HepG2 (cell line): ENCODE data around the gene SYNJ2. TPM values are rescaled to one million over a fixed set of nuclear protein-coding genes. Genes with fewer than 3 reads are reported as not detected.

Experiments
- AHDC1 ChIP-seq: sonication (generic); formaldehyde crosslinking; IDR thresholded peaks from 2 replicates; pipeline ENCODE4 v1.5.1; 2020; ENCODE audit warnings: mild to moderate bottlenecking, missing genetic modification reagents, borderline replicate concordance
- BCLAF1 ChIP-seq: fragments of 450-650 bp; IDR thresholded peaks from 2 replicates; pipeline ENCODE4 v1.6.1; 2017; ENCODE audit warnings: mild to moderate bottlenecking
- HOXD1 ChIP-seq: sonication (generic); formaldehyde crosslinking; IDR thresholded peaks from 2 replicates; pipeline ENCODE4 v1.5.0; 2020; ENCODE audit warnings: missing genetic modification reagents
- KDM2A ChIP-seq: sonication (generic); formaldehyde crosslinking; IDR thresholded peaks from 2 replicates; pipeline ENCODE4 v1.4.0; 2020; ENCODE audit warnings: low read depth, missing genetic modification reagents, borderline replicate concordance
- KLF13 ChIP-seq: sonication (generic); formaldehyde crosslinking; IDR thresholded peaks from 2 replicates; pipeline ENCODE4 v1.4.0; 2020; ENCODE audit warnings: mild to moderate bottlenecking, missing genetic modification reagents
- NR2F6 ChIP-seq, 2 experiments: IDR thresholded peaks; 2 replicates each; pipeline ENCODE4 v1.6.1; 2016; ENCODE audit warnings: antibody characterized with exemption in 1 of 2, mild to moderate bottlenecking in 1 of 2
- SMYD3 ChIP-seq: sonication (generic); formaldehyde crosslinking; IDR thresholded peaks from 2 replicates; pipeline ENCODE4 v1.8.1; 2023; ENCODE audit warnings: mild to moderate bottlenecking, missing genetic modification reagents
- THRA ChIP-seq: sonication (generic); formaldehyde crosslinking; IDR thresholded peaks from 2 replicates; pipeline ENCODE4 v1.4.0; 2020; ENCODE audit warnings: missing genetic modification reagents, borderline replicate concordance
- YEATS4 ChIP-seq: sonication (generic); formaldehyde crosslinking; IDR thresholded peaks from 2 replicates; pipeline ENCODE4 v1.4.0; 2020; ENCODE audit warnings: missing genetic modification reagents, borderline replicate concordance
- ZNF510 ChIP-seq: sonication (generic); formaldehyde crosslinking; IDR thresholded peaks from 2 replicates; pipeline ENCODE4 v1.4.0; 2020; ENCODE audit warnings: low read depth, mild to moderate bottlenecking, missing genetic modification reagents
- ZNF720 ChIP-seq: sonication (generic); formaldehyde crosslinking; IDR thresholded peaks from 2 replicates; pipeline ENCODE4 v1.4.0; 2020; ENCODE audit warnings: missing genetic modification reagents
- ZNF777 ChIP-seq: sonication (generic); formaldehyde crosslinking; IDR thresholded peaks from 2 replicates; pipeline ENCODE4 v1.4.0; 2020; ENCODE audit warnings: missing genetic modification reagents
- ZNF790 ChIP-seq: sonication (generic); formaldehyde crosslinking; IDR thresholded peaks from 2 replicates; pipeline ENCODE4 v1.8.0; 2022; ENCODE audit warnings: missing genetic modification reagents, mild to moderate bottlenecking, borderline replicate concordance
- polyA plus RNA-seq, 8 experiments: library from polyadenylated mRNA; depleted of rRNA in 3 of 8; stranded (reverse) in 7 of 8; unstranded in 1 of 8; fragments of >200 nt; fragmentation: Illumina TruSeq in 4 of 8; extraction: Trizol in 4 of 8; gene quantifications; 2 replicates each; pipeline versions ENCODE4 v1.2.1 to v1.2.3, GENCODE V29; 2011 to 2016; ENCODE audit warnings: low read depth in 4 of 8, missing spikeins in 1 of 8, mixed read lengths in 1 of 8; ENCODE audit not compliant: insufficient read depth in 1 of 8
- total RNA-seq, 5 experiments: library from RNA; depleted of rRNA; stranded (reverse); fragments of >200 nt; fragmentation: Illumina TruSeq; extraction: Trizol; gene quantifications; 2 replicates each; pipeline ENCODE4 v1.2.3, GENCODE V29; 2016; ENCODE audit warnings: low read depth in 1 of 5
- TF ChIP-seq, protein P1 (sequence below): sonication (generic); formaldehyde crosslinking; IDR thresholded peaks from 2 replicates; pipeline ENCODE4 v1.4.0; 2020; ENCODE audit warnings: missing genetic modification reagents, borderline replicate concordance

Gene SYNJ2
- total and polyA plus RNA-seq, 2 of the 13 experiments (the other 11 are each of a cell fraction or from before 2014, with no cell fraction given), result 39.1 to 57.6 TPM

DNA sequence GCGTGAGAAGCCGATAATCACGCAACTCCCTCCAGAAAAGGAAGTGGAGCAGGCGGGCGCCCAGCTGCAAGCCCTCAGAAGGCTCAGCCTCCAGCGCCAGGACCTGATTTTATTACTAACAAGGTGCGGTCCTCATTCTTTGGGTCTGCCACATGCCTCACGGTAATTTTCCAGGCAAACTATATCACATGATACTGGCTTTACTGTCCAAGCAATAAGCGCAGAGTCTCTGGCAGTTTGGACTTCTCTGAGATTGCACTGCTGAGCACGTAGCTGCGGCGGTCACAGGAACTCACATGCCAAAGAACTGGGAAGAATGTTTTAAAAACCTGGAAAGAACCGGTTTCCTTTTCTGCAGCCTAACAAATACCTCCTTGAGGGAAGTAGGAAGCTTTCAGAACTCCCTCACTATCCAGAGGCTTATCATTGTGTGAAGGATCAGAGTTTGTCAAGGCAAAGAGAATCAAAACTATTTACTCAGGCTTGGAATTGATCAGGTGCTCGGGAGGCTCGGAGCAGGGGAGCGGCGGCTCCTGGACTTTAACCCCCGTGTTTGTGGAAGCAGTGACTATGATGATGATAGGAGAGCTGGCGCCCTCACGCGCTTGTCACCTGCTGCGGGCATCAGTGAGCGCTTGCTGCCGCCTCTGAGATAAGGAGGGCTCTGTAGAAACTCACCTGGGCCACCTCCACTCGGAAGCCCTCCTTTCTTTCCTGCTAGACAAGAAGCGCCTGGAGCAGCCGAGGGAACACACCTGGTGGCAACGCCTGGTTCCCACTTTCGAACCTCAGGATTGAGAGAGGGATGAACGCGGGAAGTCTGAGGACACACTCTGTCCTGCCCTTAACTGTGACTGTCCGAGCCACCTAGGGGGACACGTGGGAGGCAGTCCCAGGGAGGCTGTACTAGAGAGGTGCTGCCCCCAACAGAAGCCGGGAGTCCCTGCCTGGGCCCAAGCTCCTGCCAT lies 27.2 kb upstream of the SYNJ2 start (continued):
- TF ChIP-seq, protein P1, sequence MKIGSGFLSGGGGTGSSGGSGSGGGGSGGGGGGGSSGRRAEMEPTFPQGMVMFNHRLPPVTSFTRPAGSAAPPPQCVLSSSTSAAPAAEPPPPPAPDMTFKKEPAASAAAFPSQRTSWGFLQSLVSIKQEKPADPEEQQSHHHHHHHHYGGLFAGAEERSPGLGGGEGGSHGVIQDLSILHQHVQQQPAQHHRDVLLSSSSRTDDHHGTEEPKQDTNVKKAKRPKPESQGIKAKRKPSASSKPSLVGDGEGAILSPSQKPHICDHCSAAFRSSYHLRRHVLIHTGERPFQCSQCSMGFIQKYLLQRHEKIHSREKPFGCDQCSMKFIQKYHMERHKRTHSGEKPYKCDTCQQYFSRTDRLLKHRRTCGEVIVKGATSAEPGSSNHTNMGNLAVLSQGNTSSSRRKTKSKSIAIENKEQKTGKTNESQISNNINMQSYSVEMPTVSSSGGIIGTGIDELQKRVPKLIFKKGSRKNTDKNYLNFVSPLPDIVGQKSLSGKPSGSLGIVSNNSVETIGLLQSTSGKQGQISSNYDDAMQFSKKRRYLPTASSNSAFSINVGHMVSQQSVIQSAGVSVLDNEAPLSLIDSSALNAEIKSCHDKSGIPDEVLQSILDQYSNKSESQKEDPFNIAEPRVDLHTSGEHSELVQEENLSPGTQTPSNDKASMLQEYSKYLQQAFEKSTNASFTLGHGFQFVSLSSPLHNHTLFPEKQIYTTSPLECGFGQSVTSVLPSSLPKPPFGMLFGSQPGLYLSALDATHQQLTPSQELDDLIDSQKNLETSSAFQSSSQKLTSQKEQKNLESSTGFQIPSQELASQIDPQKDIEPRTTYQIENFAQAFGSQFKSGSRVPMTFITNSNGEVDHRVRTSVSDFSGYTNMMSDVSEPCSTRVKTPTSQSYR (CRISPR knock-in tag), result no peak
- TF ChIP-seq HOXD1, result no peak
- peak; percentile 79; the same call in 1 of the 2 replicates for TF ChIP-seq YEATS4
- no peak for TF ChIP-seq ZNF720 (CRISPR knock-in tag)
- peak; percentile 88; the same call in 1 of the 2 replicates for TF ChIP-seq SMYD3 (CRISPR knock-in tag)
- TF ChIP-seq THRA, result peak; percentile 74; the same call in 1 of the 2 replicates
- TF ChIP-seq ZNF777 (CRISPR knock-in tag), result 0 out of 2 replicates have a peak, but pooled peaks have one; percentile 40
- TF ChIP-seq AHDC1 (CRISPR knock-in tag), result peak; percentile 88; the same call in 1 of the 2 replicates
- no peak for TF ChIP-seq BCLAF1
- TF ChIP-seq NR2F6 (IDR thresholded peaks at IDR 0.05), result no peak; the same call in 1 of the 2 replicates
- peak; percentile 59 for TF ChIP-seq NR2F6 (CRISPR knock-in tag; IDR thresholded peaks at IDR 0.05)
- TF ChIP-seq KLF13 (CRISPR knock-in tag), result no peak
- TF ChIP-seq KDM2A, result peak; percentile 87
- TF ChIP-seq ZNF510, result 0 out of 2 replicates have a peak, but pooled peaks have one; percentile 85
- 0 out of 2 replicates have a peak, but pooled peaks have one; percentile 63 for TF ChIP-seq ZNF790 (CRISPR knock-in tag)
